SIG-M5 treated with dmso at 0.1 percent for 504 hours (cell line): ENCODE measurements around the gene TMEM242.
A peak's percentile ranks its signal among the peaks of the same experiment; 100 is the strongest.

Source experiments
- DNase-seq: peaks from one replicate; lab custom pipeline; 2025; ENCODE audit not compliant: unreplicated experiment; lab: John Stamatoyannopoulos, UW

Gene TMEM242

DNA sequence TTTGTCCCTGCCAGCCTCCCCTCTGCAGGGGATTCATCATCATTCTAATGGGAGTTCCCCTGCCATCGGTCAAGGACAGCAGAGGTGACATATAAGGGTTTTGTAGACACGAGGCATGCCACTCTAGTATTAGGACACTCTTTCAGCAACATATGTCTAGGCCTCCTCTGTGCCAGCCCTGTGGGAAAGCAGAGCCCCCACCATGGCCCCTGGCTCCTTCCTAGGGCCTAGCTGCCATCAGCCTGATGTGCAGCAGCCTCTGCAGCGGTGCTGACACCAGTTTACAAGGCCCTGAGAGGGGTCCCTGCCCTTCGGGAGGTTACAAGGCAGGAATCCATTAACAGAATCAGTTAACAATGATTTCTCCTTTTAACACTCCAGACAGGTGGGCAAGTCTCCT is 32.5 kb downstream of the TMEM242 start:
- no peak for DNase-seq

DNA sequence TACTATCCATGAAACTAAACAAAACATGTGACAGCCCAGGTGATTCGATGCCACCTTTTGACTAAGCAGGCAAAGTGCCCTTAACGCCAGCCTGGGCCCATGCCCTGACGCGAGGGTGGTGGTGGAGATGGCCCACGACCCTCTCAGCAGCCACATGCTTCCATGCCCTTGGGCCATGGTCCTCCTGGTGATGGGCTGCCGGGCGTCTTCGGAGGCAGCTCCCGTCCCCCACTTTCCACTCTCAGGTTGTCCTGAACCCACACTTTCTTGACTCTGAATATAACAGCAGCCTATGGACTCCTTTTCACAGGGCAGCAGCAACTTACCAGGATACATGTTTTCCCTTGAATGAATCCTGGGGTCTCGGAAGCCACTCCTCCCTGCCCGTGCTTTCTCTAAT is 33.6 kb downstream of the TMEM242 start:
- DNase-seq: no peak

DNA sequence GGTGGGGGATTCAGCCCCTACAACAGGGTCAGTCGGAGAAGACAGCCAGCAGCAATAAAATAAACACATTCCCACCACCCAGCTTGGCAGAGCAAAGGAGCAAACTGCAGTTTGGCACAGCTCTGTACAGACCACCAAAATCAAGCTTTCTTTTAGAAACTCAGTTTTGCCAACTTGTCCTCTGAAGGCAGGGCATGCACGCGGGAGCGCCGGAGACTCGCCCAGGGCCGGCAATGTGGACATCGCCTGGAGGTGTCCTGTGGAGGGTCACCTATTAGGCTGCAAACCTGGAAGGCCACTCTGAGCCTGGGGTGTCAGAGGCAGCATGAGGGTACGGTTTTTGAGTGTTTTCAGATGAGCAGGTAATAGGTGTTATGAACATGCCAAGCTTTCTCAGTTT is 34.7 kb downstream of the TMEM242 start:
- no peak for DNase-seq

DNA sequence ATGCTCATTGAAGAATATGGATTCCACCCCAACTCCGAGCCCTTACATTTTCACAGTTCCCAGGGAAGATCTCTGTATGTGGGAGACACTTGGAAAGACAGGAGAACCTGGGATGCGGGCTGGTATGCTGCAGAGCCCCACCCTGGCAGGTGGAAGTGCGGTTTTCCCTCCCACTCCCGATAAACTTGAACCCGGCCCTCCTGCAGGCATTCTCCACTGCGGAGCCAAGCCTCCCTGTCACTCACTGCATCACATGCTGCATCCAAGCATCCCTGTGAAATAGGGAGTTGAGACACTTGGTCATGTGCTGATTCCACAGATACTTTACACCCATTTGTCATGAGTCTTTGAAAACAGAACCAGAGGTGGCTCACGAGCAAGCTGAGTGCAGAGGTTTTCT is 35.4 kb downstream of the TMEM242 start:
- no peak for DNase-seq

DNA sequence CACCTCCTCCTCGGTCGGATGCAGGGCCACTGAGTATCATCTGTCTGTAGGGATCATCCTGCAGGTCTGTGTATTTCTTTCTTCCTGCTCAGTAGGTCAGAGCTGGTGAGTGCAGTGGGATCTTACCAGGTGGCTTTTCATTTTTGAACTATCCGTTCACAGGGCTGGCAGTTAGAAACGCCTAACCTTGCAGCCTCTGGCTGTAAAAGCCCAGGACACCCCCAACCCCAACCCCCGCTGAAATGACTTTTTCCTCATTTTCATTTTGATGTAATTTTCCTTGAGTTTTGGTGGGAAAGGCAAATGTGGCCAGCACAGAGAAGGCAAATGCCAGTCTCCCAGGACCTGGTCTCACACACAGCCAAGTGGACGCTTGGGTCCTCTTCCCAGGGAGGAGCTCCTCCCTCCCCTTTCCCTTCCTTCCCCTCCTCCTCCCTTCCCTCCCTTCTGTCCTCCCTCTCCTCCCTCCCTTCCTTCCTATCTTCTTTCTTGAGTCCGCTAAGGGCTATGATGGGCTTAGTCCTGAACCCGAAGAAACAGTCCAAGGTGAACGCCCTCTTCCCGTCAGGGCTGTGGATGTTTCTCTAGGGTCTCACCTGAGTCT is 36.0 kb downstream of the TMEM242 start:
- DNase-seq: no peak

DNA sequence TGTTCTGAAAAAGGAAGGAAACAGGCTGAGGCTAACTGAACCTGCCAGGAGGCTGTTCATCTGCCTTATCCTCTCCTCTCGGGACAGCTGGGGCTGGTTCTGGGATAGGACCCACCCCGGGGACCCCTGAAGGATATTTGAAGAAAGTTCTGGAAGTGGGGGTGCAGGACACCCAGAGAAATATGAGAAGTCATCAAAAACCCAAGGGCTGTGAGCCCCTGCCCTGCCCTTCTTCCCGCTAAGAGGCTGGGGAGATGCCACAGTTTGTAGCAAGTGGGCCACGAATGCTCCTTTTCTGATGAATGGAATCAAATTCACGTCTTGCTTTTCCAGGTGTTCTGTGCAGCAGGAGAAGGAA is 37.9 kb downstream of the TMEM242 start:
- DNase-seq: no peak

DNA sequence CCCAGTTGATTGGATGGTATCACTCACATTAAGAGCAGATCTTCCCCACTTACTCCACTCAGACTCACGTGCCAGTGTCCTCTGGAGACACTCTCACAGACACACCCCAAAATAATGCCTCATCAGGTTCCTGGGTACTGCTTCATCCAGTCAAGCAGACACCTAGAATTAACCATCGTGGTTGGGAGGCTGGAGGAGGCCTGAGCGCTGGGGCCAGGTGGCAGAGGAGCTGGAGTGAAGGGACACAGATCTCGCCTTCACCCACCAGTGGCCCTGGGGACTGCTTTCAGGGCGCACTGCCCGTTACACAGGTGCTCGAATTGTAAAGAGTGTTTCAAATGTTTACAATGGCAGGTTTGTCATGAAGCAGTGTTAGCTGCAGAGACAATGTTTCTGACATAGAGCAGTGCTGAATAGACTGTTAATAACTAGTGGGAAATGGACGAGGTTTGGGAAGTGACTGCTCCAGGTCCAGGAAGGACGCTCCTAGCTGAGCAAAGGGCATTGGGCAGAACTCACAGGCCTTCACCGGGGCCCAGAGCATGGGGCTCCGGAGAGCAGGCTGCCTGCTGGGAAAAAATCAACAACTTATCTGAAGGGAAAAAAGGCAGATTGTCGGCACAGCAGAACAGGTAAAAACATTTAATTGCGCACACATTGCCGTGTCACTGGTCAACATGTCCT is 38.4 kb downstream of the TMEM242 start:
- DNase-seq: no peak

DNA sequence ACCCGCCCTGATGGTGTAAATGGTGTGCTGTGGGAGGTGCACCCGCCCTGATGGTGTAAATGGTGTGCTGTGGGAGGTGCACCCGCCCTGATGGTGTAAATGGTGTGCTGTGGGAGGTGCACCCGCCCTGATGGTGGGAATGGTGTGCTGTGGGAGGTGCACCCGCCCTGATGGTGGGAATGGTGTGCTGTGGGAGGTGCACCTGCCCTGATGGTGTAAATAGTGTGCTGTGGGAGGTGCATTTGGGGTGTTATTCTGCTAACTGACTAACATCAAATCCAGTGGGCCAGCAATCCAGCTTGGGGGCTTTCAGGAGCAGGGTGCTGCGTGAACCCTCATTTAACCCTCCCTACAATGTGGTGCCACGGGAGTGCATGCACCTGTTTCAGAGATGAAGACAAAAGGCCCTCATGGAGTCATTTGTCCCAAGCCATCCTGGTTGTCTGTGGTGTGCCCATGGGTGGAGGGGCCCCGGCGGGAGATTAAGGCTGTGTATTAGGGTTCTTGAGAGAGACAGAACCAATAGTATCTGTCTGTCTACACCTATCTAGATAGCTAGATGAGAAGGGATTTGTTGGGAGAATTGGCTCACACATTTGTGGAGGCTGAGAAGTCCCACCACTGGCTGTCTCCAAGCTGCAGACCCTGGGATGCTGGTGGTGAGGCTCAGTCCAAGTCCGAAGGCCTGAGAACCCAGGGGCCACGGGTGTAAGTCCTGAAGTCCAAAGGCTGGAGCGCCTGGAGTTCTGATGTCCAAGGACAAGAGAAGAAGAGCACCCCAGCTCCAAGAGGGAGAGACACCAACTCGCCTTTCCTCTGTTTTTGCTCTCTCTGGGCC is 39.2 kb downstream of the TMEM242 start:
- no peak for DNase-seq

DNA sequence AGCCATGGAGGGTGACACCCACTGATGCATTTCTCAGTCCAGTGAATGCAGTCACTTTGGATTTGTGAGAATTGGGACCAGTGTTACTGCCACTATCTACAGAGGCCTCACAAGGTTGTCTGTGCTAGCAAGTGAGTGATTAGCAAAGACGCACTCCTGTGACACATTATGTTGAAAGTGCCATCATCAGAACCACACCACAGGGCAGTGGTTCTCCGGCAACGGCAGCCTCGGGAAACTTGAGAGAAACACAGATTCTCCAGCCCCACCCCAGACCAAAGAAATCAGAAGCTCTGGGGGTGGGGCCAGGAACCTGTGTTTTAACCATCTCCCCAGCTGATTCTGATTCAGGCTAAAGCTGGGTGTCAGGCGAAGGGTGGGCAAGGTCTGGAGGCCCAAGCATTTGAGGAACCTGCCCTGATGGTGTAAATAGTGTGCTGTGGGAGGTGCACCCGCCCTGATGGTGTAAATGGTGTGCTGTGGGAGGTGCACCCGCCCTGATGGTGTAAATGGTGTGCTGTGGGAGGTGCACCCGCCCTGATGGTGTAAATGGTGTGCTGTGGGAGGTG is 39.9 kb downstream of the TMEM242 start:
- no peak for DNase-seq

DNA sequence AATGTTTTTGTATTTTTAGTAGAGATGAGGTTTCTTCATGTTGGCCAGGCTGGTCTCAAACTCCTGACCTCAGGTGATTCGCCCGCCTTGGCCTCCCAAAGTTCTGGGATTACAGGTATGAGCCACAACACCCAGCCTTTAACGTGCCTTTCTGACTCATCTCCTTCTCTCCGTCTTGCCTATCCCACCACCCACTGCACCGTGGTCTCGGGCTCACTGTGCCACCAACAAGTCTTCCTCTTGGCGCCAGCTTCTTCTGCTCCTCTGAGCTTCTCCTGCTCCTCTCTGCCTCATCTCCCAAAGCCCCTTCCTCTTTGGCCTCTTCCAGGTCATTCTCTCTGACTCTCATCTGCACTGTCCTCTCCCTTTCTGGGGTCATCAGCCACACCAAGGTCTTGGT is 41.0 kb downstream of the TMEM242 start:
- no peak for DNase-seq

DNA sequence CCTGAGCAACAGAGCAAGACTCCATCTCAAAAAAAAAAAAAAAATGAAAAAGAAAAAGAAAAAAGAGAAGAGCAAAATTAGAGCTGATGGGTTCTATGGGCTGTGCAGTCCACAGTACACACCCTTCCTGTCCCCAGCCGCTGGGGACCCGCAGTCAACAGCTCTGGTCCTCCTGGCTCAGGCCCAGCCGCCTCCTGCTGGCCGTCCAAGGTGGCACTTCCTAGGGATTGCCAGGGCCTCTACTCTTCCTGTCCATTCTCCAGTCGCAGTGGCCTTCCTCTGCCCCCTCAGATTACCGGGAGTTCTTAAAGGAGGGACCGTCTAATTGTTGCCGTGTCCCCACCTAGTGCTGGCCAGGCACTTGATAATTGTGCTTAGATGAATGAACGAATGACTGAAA is 41.7 kb downstream of the TMEM242 start:
- DNase-seq: no peak

DNA sequence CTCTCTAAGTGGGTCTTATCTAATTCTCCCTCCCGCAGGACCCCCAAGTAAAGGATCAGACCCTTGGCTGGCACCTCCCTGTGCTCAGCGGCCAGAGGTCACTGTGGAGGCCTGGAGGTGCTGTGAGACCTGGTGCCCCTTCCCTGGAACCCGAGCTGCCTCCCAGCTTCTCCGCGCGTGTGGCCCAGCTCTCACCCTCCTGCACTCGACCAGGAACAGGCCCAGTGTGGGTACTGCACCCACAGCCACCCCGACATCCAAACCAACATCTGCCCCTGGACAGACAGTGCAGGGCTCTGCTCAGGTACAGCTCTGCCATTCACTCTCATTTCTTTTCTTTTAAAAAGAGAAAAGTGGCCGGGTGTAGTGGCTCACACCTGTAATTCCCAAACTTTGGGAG is 42.4 kb downstream of the TMEM242 start:
- no peak for DNase-seq

DNA sequence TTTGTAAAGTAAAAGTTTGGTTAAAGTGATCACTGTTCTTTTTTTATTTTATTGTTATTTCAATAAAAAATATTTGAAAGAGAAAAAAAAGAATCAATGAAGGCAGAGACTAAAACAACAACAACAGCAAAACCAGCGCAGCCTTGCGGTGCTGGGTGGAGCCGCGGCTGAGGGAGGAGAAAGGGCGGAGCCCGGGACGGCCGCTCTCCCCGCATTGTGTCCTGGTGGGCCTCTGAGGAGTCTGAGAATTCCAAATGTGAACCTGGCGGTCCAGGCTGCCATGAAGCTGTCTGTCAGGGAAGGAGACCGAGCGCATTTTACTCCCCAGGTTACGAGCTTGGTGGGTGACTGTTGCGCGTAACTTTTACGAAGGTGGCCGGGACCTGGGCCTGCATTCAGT is 43.2 kb downstream of the TMEM242 start:
- DNase-seq: no peak

DNA sequence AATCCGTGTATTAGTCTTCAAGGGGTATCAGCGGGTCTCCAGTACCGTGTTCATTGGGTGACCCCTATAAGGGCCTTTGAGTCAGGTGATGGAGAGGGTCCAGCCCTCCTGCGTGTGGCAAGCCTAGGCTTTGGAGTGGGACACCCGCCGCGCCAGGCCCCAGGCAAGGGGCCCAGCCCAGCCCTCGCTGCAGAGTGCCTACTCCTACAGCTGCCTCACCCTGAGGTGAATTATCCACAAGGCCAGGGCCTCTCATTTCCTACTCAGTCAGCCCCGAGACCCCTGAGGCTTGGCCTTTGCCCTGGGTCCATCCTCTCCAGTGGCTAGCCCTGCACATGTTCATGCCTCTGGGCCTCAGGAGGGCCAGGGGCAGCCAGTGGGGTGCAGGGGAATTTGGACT is 45.1 kb downstream of the TMEM242 start:
- DNase-seq: no peak

DNA sequence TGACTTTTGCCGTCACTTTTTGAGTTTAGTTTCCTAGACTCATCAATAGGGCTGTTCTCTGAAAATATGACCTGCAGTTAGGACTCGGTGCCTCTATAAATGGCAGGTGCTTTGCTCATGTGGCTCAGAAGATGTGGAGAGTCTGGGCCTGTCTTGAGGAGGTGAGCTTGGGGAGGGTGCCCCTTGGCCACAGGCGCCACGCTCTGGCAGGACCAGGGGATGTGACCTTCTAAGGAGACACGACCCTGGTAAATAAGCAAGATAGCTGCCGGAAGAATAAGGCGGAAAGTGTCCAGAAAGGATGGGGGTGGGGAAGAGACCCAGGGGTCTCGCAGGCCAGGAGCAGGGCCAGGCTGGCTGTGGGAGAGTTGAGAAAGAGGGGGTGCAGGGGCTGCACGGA is 46.6 kb downstream of the TMEM242 start:
- DNase-seq: no peak

DNA sequence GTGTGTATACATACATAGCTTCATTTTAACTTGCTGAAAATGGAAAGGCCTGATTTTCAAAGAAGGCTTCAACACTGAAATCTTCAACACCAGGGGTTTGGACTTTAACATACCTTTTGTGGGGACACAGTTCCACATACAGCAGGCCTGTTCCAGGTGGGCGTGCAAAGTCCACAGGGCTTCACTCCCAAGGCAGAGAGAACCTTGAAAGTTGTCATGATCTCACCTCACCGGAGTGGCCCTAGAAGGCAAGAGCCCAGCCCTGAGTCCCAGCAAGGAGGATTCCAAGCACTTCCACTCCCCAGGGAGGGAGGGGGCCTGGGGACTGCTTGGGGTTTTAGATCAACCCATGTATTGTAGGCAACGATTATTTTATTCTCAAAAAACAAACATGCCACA is 47.2 kb downstream of the TMEM242 start:
- no peak for DNase-seq

DNA sequence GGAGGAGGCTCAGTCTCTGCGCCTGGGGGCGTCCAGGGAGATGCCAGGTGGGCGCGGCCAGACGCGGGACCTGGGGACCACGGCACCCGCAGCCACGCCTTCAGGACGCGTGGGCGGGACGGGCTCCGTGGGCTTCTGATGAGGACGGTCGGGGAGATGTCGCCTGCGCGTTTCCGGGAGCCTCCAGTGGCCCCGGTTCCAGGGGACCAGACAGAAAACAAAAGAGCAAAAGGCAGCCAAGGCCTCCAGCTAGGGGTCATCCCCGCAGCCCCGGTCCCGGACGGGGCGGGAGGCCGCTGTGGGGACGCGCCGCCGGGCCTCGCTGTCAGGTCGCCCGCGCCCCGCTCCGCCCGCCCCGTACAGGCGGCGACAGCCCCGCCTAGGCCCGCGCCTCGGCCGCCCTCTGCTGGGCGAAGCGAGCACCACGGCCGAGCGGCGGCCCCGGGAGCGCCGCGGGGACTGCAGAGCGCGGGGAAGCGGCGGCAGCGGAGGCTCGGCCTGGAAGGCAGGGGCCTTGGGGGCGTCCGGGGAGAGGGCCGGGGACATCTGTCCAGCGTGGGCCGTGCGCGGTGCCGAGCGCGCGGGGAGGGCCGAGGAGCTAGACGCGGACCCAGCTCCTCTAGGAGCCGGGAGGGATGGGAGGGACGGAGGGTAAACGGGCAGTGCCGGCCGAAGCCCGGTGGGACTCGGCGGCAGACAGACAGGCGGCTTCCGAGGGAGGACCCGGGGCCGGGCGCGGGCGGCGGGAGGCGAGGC is 48.7 kb downstream of the TMEM242 start:
- peak; percentile 47 for DNase-seq

DNA sequence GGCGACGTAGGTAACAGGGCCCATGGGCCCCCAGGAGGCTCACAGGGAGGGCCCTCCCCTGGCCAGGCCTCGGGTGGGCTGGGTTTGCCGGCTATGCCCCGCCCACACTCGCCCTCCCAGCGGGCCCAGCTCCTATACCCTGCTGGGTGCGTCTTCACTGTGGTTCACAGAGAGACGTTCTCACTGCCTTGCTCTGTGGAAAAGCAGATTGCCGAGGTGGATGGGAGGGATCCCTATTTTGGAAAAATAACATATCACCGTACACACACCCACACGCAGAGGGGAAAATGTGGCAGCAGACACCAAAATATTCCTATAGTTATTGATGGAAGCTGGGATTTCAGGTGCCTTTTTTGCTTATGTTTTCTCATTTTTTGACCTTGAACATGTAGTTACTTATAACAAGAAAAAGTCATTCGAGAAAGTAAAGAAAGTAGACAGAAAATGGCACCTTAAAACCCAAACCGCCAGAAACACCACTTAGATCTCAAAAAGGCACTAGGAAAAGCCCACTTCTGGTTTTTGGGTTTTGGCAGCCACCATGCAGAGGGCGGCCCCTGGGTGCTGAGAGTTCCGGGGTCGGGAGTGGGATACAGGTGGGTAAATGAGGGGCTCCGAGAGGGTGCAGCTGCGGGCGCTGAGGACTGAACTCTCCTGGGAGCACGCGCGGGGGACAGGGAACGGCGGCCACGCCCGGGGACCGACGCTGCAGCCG is 49.4 kb downstream of the TMEM242 start:
- peak; percentile 38 for DNase-seq

DNA sequence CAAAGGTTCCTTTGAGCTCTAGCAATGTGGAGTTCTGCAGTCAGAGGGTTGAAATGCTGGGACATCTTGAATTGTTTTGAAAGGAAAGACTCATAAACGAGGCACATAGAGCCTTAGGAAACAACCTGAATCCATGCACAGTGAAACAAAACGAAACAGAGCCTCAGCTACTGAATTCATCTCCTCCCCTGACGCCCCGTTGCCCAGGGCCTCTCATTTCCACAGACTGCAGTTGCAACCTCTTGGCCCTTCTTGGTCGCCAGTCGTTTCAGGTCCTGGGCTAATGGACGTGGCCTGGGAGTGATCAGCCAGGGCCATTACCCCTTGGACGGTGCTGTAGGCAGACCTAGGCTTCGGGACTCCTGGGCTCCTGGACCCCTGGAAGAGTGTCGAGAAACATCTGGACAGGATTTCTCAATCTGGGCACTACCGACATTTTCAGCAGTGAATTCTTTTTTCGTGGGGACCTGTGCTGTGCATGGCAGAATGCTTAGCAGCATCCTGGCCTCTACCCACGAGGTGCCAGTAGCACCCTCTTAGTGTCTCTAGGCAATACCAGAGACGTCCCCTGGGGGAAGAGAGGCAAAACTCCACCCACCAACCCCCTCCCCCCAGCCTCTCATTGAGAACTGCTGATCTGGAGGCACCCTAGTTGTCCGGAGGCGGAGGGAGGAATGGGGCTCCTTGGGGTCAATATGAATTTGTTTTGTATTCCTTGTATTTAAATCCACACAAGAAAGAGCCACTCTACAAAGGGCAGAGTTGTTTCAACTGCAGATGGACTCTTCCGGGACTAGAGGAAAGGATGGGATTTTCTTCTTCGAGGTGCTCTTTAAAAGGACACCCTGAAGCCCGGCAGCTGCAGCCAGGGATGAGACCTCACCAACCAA is 50.2 kb downstream of the TMEM242 start:
- DNase-seq: peak; percentile 13

DNA sequence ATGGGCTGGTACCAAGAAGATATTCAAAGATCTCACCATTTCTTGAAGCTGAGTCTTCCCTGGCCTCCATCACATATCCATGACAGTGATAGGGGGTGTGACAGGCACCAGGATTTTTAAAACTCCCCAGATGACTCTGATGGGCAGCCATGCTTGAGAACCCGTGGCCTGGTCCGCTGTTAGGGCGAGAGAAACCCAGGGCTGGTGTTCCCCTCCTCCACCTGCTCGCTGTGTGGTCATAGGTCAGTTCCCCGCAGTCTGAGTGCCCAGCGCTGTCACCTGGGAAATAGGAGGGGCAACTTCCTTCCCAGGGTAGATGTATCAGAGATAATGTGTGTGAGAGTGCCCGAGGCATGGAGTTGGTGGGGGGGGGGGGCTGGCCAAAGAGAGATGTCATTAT is 50.9 kb downstream of the TMEM242 start:
- no peak for DNase-seq
